HL-60 (cell line): Measurements from ENCODE around the gene ANKDD1B.

Experiments used
- CTCF ChIP-seq: IDR thresholded peaks from one replicate; pipeline ENCODE4 v1.5.1; 2011; ENCODE audit warnings: low read length, control low read depth, inconsistent platforms; ENCODE audit not compliant: insufficient read depth
- GABPA ChIP-seq: IDR thresholded peaks from 2 replicates; pipeline ENCODE4 v1.6.1; 2012; ENCODE audit warnings: low read depth
- POLR2AphosphoS5 ChIP-seq: IDR thresholded peaks from 2 replicates; pipeline ENCODE4 v1.6.1; 2012; ENCODE audit warnings: low read depth
- REST ChIP-seq: IDR thresholded peaks from 2 replicates; pipeline ENCODE4 v1.6.1; 2012; ENCODE audit warnings: low read depth; ENCODE audit not compliant: insufficient replicate concordance
- SPI1 ChIP-seq: IDR thresholded peaks from 2 replicates; pipeline ENCODE4 v1.6.1; 2012; ENCODE audit warnings: low read depth, mild to moderate bottlenecking, borderline replicate concordance

- TF ChIP-seq CTCF (no peak), REST (no peak), POLR2AphosphoS5 (no peak), SPI1 (no peak), GABPA (no peak)
These were observed 55.5 kb downstream of the ANKDD1B start for GRCh38 chr5:75666801-75667200.
